ENCODE data around the gene VTI1A.

Gene VTI1A

DNA sequence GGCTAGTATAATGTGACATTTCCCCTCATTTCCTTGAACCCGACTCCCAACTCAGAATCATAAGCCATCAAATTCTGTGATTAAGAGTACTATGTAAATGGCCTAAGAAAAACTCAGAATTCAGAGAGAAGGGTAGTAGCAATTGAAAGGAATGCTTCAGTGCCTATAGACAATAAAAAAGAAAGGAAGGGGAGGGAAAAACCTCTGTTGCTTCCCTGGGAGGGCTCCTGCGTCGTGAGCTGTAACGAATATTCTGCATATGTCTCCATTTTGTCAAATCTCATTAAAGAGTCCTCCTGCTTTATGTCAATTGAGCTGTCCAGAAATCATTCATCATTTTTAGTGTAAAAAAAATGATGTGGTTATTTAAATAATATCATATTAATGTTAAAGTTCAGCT, 223.0 kb downstream of the VTI1A start:
- DNase-seq (ENCODE audit: insufficient read length, low spot score) (no peak), FAIRE-seq (no peak)
- TF ChIP-seq CTCF (IDR thresholded peaks at IDR 0.05; ENCODE audit: insufficient read depth, missing control alignments), result no peak

DNA sequence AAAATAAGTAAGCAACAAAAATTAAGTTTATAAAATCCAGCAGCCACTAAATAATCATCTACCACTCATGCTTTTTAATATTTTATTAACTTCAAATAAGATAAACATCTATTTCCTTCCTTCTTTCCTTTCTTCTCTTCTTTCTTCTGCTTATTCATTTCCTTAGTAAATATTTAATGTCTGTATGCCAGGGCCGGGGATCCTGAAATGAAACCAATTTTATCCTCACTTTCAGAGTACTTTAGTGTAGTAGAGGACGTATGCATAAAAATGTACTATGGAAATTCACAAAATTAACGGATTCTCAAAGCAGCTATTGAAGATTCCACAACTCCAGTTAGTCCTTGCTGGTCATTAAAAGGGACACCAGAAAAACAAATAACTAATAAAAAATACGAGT, 224.7 kb downstream of the VTI1A start:
- no peak for TF ChIP-seq CTCF (IDR thresholded peaks at IDR 0.05; ENCODE audit: insufficient read depth, missing control alignments)
- DNase-seq (ENCODE audit: insufficient read length, low spot score) (no peak), FAIRE-seq (no peak)

GRCh38 chr10:112672706-112673105, 225.7 kb downstream of the VTI1A start:
- no peak for FAIRE-seq
- no peak for DNase-seq (ENCODE audit: insufficient read length, low spot score)
- no peak for TF ChIP-seq CTCF (IDR thresholded peaks at IDR 0.05; ENCODE audit: insufficient read depth, missing control alignments)

DNA sequence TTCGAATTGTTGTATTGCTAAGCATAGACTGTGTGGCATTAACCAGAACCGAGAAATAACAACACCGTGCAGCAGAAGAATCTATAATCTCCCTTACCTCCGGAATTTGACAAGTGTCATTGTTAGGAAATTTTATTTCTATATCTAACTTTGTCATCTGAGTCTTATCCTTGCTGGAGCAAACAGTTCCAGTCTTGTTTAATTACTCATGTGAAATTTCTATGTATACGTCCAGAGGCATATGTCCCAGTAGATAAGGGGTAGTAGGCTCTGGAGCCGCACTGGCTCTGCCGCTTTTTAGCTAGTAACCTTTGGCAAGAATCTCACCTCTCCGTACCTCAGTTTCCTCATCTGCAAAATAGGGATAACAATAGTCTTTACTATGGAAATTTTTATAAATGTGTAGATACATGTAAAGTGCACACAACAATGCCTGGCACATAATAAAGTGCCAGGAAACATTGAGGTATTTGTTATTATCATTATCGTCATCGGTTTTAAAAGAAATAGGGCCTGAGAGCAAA, 228.6 kb downstream of the VTI1A start:
- no peak for DNase-seq (ENCODE audit: insufficient read length, low spot score)
- TF ChIP-seq CTCF (IDR thresholded peaks at IDR 0.05; ENCODE audit: insufficient read depth, missing control alignments), result no peak
- FAIRE-seq, result no peak

DNA sequence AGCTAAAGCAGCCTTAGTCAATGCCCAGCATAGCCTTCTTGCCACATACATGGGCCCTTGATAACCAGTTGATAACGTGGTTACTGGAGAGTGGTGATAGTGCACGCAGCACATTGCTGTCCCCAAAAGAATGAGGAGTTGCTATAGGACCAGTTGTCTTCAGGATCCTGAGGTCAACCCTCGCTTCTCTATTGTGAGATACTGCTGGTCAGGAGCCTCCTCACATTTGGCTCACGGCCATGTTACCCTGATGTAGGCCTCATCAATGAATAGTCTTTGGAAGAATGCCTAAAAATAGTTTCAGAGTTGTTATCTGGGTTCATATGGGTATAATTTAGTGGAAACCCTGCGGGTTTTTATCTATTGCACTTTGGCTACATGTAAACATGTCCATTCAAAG, 230.7 kb downstream of the VTI1A start:
- TF ChIP-seq CTCF (IDR thresholded peaks at IDR 0.05; ENCODE audit: insufficient read depth, missing control alignments), result no peak

DNA sequence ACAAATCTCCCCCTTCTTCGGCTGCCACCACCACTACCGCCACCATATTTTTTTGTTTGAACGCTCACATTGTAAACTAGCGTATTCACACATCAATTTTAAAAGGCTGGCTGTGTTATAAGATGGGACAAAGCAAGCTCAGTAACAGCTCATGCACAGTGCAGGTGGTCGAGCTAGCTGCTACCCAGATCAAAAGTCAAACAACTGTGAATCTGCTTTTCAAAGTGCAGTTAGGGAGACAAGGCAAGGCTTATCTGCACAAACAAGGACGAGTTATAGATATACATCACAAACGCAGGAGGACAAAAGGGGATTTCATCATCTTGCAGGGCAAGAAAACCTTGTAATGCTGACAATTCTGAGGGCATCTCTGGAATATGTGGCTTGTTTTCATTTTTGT, 231.6 kb downstream of the VTI1A start:
- no peak for TF ChIP-seq CTCF (IDR thresholded peaks at IDR 0.05; ENCODE audit: insufficient read depth, missing control alignments)
- DNase-seq (ENCODE audit: insufficient read length, low spot score) (no peak), FAIRE-seq (no peak)

More for the DNA sequence above, 230.7 kb downstream of the VTI1A start:
- FAIRE-seq (no peak), DNase-seq (ENCODE audit: insufficient read length, low spot score) (no peak)

DNA sequence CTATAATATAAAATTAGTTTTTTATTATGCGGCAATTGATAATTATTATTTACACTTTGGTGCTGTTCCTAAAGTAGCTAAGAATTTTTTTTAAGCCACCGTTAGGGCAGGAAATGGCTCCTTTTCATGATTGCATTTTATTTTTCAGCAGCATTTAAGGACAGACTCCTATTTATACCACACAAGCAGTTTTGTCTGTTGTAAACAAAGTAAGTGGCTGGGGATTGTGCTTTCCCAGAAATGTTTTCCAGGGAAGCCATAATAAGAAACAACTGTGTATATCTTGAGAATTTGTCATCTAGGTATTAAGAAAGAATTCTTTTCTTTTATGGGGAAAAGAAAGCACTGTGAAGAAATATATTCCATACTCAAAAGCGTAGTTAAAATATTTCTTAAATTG, 232.0 kb downstream of the VTI1A start:
- FAIRE-seq (no peak), DNase-seq (ENCODE audit: insufficient read length, low spot score) (no peak)
- no peak for TF ChIP-seq CTCF (IDR thresholded peaks at IDR 0.05; ENCODE audit: insufficient read depth, missing control alignments)
